OCI-LY1 (cell line): Measurements from ENCODE around the gene EGR2.

ENCODE experiments used
- EZH2 ChIP-seq: fragments of 200-600 bp; sonication (generic), shearing (Covaris generic); IDR thresholded peaks from 2 replicates; pipeline ENCODE4 v1.8.0; 2017; ENCODE audit warnings: borderline replicate concordance, mixed run types, mild to moderate bottlenecking, antibody characterized with exemption, low read length, moderate library complexity, mixed read lengths
- TF ChIP-seq, protein P1 (sequence below): fragments of 200-600 bp; sonication (generic), shearing (Covaris generic); IDR thresholded peaks from 2 replicates; pipeline ENCODE4 v1.5.1; 2017; ENCODE audit warnings: mild to moderate bottlenecking, antibody characterized with exemption, low read length, moderate library complexity, mixed read lengths

- TF ChIP-seq, protein P1, sequence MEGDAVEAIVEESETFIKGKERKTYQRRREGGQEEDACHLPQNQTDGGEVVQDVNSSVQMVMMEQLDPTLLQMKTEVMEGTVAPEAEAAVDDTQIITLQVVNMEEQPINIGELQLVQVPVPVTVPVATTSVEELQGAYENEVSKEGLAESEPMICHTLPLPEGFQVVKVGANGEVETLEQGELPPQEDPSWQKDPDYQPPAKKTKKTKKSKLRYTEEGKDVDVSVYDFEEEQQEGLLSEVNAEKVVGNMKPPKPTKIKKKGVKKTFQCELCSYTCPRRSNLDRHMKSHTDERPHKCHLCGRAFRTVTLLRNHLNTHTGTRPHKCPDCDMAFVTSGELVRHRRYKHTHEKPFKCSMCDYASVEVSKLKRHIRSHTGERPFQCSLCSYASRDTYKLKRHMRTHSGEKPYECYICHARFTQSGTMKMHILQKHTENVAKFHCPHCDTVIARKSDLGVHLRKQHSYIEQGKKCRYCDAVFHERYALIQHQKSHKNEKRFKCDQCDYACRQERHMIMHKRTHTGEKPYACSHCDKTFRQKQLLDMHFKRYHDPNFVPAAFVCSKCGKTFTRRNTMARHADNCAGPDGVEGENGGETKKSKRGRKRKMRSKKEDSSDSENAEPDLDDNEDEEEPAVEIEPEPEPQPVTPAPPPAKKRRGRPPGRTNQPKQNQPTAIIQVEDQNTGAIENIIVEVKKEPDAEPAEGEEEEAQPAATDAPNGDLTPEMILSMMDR = no peak
- no peak for TF ChIP-seq EZH2
These were observed 44.8 kb upstream of the EGR2 start for GRCh38 chr10:62860946-62861345.
